Loucy (cell line): Measurements from ENCODE around the gene ALPL.

ENCODE experiments used
- EZH2phosphoT487 ChIP-seq: fragments of 200-600 bp; IDR thresholded peaks from 2 replicates; pipeline ENCODE4 v1.6.1; 2018; ENCODE audit warnings: antibody characterized with exemption, mild to moderate bottlenecking, moderate library complexity, borderline replicate concordance
- TF ChIP-seq, protein P1 (sequence below): fragments of 200-600 bp; sonication (generic); conservative IDR thresholded peaks from 2 replicates; pipeline ENCODE4 v1.5.1; 2014; ENCODE audit warnings: mild to moderate bottlenecking, antibody characterized with exemption, low read length

DNA sequence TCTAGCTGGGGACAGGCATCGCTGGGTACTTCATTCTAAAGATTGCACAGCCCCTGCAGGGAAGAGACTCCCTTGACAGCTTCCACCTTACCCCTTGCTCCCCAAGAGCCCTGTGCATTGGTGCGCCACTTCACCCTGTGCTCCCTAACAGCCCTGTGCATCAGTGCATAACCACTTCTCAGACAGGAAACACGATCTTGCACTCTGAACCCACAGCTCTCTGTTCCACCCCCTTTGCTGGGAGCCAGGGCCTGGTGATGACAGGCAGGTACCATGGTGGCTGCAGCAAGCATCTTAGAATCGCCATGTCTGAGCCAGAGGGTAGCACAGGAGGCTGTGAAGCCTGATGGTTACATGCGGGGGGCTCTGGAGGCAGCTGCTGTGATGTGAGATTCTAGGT lies 5.0 kb downstream of the ALPL start:
- TF ChIP-seq, protein P1, sequence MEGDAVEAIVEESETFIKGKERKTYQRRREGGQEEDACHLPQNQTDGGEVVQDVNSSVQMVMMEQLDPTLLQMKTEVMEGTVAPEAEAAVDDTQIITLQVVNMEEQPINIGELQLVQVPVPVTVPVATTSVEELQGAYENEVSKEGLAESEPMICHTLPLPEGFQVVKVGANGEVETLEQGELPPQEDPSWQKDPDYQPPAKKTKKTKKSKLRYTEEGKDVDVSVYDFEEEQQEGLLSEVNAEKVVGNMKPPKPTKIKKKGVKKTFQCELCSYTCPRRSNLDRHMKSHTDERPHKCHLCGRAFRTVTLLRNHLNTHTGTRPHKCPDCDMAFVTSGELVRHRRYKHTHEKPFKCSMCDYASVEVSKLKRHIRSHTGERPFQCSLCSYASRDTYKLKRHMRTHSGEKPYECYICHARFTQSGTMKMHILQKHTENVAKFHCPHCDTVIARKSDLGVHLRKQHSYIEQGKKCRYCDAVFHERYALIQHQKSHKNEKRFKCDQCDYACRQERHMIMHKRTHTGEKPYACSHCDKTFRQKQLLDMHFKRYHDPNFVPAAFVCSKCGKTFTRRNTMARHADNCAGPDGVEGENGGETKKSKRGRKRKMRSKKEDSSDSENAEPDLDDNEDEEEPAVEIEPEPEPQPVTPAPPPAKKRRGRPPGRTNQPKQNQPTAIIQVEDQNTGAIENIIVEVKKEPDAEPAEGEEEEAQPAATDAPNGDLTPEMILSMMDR: no peak
- TF ChIP-seq EZH2phosphoT487: no peak
